ENCODE measurements around the gene ITGA2B. TPM values are rescaled to one million over a fixed set of nuclear protein-coding genes. Genes with fewer than 3 reads are reported as not detected.

ITGA2B gene
- total RNA-seq = under 1 TPM; 0.23 to 0.31 TPM

- ChIA-PET POLR2A (no interaction called here), CTCF (no interaction called here)
Measured at GRCh38 chr17:44389281-44389680, at the start of gene ITGA2B. Gene ITGA2B (minus strand): TSS chr17:44389649. CDS start chr17:44389473, 176 bp downstream.

- ChIA-PET CTCF (no interaction called here), POLR2A (no interaction called here)
Measured at GRCh38 chr17:44439168-44439567, 49.7 kb upstream of the ITGA2B start.

DNA sequence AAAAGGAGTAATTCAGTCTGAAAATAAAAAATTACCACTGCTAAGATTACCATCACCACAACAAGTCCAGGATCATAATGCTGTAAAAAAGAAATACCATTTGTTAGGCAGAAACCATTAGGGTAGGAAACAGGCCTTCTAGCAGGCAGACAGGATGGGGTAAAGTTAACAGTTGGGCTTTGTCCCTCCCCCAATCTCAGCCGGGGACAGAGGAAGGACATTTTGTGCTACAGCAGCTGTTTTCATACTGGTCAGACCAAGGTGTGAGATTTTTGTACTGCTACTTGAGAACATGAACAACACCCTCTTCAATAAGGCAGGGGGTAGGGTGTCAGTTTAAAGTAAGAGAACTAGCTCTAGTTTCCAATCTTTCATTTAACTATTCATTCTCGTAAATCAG, 49.2 kb upstream of the ITGA2B start:
- ChIA-PET POLR2A (no interaction called here), CTCF (no interaction called here)

- ChIA-PET POLR2A (no interaction called here), CTCF (no interaction called here)
Measured at GRCh38 chr17:44436336-44436735, 46.9 kb upstream of the ITGA2B start.

DNA sequence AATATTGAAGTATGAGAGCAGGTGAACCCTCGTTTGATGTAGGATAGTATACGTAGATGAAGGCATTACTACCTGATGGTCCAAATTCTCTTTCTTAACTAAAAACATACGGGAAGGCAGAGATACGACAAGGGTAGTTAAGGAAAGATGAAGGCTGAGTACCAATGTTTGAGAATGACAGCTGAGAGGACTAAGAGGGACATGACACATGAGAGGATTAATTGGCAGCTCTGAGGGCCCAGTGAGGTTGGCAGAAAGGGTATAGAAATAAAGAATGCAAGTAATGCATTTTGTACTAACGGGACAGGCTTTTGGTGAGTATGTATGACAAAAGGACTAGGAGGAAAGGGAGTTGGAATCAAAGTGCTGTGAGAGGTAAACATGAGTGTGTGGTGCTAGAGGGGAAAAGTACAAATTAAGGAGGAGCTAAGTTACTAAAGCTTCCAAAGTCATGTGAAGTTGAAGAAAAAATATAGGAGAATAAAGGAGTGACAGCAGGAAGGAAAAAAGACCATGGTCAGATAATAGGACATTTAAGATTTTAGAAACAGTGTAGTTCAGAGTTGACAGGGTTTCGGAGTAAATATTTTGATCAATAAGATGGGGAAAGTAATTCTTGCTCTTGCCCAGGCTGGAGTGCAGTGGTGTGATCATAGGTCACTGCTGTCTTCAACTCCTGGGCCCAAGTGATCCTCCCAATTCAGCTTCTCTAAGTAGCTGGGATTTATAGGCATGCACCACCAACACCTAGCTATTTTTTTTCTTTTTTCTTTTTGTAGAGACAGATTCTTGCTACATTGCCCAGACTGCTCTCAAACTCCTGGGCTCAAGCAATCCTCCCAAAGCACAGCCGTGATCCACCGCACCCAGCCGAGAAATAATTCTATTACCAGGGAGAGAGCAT, 43.1 kb upstream of the ITGA2B start:
- CTCF ChIA-PET = no interaction called here

GRCh38 chr17:44424828-44425461, 35.5 kb upstream of the ITGA2B start:
- POLR2A ChIA-PET = no interaction called here
- CTCF ChIA-PET = no interaction called here

More for the DNA sequence above, 43.1 kb upstream of the ITGA2B start:
- POLR2A ChIA-PET = no interaction called here

DNA sequence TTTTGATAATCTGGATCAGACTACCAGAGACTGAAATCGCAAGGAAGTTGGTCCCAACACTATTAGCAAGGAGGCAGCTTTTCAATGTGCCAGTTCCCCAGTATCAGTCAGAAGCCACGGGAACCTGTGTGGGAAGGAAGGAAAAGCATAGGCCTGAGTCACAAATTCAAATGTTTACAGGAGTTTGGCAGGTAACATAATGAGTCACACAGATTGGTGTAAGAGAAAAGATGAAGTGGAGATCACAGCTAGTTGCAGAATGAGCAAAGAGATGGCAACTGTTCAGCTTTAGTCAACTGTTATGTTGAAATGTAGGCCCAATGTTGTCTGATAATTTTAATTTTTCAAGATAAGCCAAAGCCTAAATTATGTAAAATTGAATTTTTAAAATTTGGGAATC, 28.1 kb upstream of the ITGA2B start:
- CTCF ChIA-PET = no interaction called here
- POLR2A ChIA-PET = no interaction called here

DNA sequence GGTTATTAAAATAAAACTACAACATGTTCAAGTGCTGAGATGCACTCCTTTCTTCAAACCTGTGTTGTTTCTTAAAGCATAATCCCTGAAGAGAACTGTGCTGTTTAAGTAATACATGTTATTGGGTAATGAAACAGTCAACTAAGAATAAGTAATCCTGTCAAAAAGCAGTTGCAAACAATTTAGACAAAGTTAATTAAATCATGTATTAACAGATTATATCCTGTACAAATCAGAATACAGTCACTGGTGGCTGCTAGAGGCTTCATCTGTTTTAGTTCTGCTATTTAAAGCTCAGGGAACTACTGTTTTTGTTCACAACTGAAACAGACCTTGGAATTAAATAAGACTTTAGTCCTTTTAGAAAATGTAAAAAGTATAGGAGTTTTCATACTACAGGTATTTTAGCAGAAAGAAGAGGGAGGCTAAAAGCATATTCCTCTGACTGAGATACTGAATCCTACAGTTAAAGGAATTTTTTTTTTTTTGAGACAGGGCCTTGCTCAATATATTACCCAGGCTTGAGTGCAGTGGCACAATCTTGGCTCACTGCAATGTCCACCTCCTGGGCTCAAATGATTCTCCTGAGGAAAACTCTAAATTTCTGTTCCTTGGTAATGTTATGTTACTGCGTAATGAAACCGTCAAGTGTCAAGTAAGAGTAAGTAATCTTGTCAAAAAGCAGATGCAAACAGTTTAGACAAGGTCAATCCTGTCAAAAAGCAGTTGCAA, 27.3 kb upstream of the ITGA2B start:
- ChIA-PET POLR2A (interaction anchor here (0.6 to 0.7 kb wide), 2 partner anchors 17 to 54 kb away, joined by 5 read pairs; no protein-coding TSS in a partner anchor), CTCF (interaction anchor here (1.0 kb wide), 1 partner anchor 14 kb away, joined by 3 read pairs; no protein-coding TSS in a partner anchor)

- POLR2A ChIA-PET = no interaction called here
- CTCF ChIA-PET = interaction anchor here (1.2 kb wide), 1 partner anchor 85 kb away, joined by 4 read pairs; no protein-coding TSS in a partner anchor
Measured at GRCh38 chr17:44414394-44415155, 25.1 kb upstream of the ITGA2B start.

DNA sequence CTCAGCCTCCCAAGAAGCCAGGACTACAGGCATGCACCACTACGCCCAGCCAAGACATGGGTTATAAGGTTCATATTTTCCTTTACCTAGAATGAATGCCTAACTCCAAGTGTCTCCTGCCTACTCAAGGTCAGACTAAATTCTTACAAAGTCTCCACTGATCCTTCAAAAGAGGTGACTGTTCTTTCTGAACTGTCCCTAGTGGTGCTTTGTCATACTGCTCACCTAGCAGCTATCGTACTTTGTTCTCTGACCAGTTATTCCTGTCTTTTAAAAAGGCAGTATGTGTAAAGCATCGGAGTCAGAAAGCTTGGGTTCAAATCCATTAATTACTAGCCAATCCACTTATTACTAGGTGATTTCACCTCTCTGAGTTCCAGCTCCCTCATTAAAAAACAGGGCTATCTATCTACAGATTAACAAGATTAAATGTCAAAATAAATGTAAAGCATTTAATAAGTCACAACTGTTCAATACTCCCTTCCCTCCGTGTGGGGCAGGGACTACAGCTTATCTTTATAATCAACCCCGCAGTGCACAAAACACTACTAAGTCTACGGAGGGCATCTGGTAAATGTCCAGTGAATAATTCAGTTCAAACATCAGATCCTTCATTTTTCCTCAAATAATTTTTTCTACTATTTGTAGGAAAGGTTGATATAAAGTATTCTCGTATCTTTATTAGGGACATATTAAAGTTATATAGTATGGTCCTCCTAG, 20.0 kb upstream of the ITGA2B start:
- ChIA-PET CTCF (interaction anchor here (1.1 kb wide), 1 partner anchor 58 kb away, joined by 3 read pairs; no protein-coding TSS in a partner anchor), POLR2A (interaction anchor here (0.6 kb wide), 1 partner anchor 155 kb away, joined by 3 read pairs; no protein-coding TSS in a partner anchor)

GRCh38 chr17:44408786-44409185, 19.3 kb upstream of the ITGA2B start:
- POLR2A ChIA-PET = no interaction called here
- CTCF ChIA-PET = no interaction called here

DNA sequence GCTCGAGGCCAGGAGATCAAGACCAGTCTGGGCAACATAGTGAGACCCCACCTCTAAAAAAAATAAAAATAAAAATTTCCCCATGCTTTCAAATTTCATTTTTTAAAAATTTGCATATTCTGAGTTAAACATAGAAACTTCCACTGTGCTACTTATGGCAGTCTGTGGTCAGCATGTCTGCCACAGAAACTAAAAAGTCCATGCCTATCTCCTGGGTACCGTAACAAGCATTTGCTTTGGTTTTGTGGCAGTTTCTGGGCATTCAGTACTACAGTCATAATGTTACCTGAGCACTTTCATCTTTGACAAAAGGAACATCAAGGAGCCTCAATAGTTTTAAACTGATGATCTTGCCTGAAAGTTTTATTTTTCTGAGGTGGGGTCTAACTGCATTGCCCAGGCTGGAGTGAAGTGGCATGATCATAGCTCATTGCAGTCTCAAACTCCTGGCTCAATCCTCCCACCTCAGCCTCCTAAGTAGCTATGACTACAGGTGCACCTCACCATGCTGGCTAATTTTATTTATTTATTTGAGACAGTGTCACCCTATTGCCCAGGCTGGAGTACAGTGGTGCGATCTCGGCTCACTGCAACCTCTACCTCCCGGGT, 13.2 kb upstream of the ITGA2B start:
- CTCF ChIA-PET = interaction anchor here (0.7 to 1.4 kb wide), 2 partner anchors 11 to 121 kb away, joined by 3 read pairs; no protein-coding TSS in a partner anchor

DNA sequence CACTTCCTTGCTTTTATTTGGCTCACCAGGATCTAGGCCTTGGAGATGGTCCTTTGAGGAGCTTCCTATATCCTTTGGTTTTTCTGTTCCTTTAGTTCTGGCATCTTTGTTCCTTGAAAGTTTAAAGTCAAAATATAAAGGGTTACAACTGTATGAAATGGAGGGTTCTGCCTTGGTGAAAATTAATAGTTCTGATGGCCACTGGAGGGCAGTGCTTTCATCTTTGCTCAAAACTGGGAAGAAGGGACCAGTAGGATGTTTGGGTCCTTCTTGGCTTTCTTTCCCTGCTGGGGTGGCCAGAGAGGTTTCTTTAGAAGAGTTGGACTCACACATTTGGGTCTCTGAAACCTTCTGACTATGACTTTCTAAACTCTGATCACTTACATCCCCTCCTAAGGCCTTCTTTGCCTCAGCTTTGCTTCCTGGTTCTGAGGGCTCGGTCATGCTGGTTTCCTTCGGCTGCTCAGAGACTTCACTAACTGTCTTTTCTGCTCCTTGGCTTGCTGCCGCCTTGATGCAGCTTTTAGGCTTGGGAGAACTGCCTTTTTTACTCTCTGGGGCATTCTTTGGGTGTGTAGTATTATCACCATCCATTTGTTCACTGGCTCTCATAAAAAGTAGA, 10.9 kb upstream of the ITGA2B start:
- ChIA-PET CTCF (no interaction called here), POLR2A (no interaction called here)

More for the DNA sequence above, 13.2 kb upstream of the ITGA2B start:
- POLR2A ChIA-PET = no interaction called here

- ChIA-PET POLR2A (no interaction called here), CTCF (interaction anchor here (0.8 kb wide), 1 partner anchor 135 kb away, joined by 3 read pairs; no protein-coding TSS in a partner anchor)
Measured at GRCh38 chr17:44398692-44399691, 9.5 kb upstream of the ITGA2B start.

GRCh38 chr17:44397479-44398440, 8.3 kb upstream of the ITGA2B start:
- ChIA-PET CTCF (interaction anchor here (0.8 kb wide), 1 partner anchor 136 kb away, joined by 3 read pairs; no protein-coding TSS in a partner anchor), POLR2A (no interaction called here)

Data from activated CD8-positive, alpha-beta memory T cell treated with anti-CD3 and anti-CD28 coated beads for 36 hours (primary cell).